Natural killer cell treated with Interleukin-12 subunit alpha and Interleukin-12 subunit beta and Interleukin-15 and Interleukin-18, amount 100 ng/mL, for 72 hours (primary cell): Measurements from ENCODE around the gene OR6X1. TPM values are rescaled to one million over a fixed set of nuclear protein-coding genes. Genes with fewer than 3 reads are reported as not detected.
A peak's percentile ranks its signal among the peaks of the same experiment; 100 is the strongest.

Source experiments
- ATAC-seq, 2 donors: fragments of 150-1000 bp; cut with Tn5 transposase in 1 of 2; sonication (Bioruptor Pico), chemical (Tn5 transposase) in 1 of 2; 2 replicates each; pipeline ENCODE4 v1.10.0; 2021
- DNase-seq: peaks from one replicate; pipeline ENCODE4 v3.0.0; 2022; ENCODE audit warnings: low spot score
- H3K27ac Mint-ChIP-seq, 2 donors: 1 replicate in 1 of 2; 2 replicates in 1 of 2; pipeline ENCODE4 v1.8.0; 2022; ENCODE audit warnings: mixed read lengths in 2 of 2, mild to moderate bottlenecking in 1 of 2, moderate library complexity in 1 of 2
- H3K27me3 Mint-ChIP-seq, 2 donors: 1 replicate in 1 of 2; 2 replicates in 1 of 2; pipeline ENCODE4 v1.8.0; 2022; ENCODE audit warnings: mixed read lengths in 2 of 2
- H3K36me3 Mint-ChIP-seq: one replicate; pipeline ENCODE4 v1.8.0; 2022; ENCODE audit warnings: mixed read lengths
- H3K4me1 Mint-ChIP-seq, 2 donors: 1 replicate in 1 of 2; 2 replicates in 1 of 2; pipeline ENCODE4 v1.8.0; 2022; ENCODE audit warnings: low read depth in 2 of 2, mixed read lengths in 2 of 2, mild to moderate bottlenecking in 1 of 2
- H3K4me3 Mint-ChIP-seq: one replicate; pipeline ENCODE4 v1.8.0; 2022; ENCODE audit warnings: mixed read lengths
- H3K9me3 Mint-ChIP-seq: 2 replicates; pipeline ENCODE4 v1.8.0; 2022; ENCODE audit warnings: mixed read lengths
- total RNA-seq, 2 donors: library from RNA; stranded (reverse); gene quantifications; one replicate each; pipeline ENCODE4 v1.2.3, GENCODE V29; 2022

OR6X1 gene
- total RNA-seq, 2 donors from 2014 or later: not detected

DNA sequence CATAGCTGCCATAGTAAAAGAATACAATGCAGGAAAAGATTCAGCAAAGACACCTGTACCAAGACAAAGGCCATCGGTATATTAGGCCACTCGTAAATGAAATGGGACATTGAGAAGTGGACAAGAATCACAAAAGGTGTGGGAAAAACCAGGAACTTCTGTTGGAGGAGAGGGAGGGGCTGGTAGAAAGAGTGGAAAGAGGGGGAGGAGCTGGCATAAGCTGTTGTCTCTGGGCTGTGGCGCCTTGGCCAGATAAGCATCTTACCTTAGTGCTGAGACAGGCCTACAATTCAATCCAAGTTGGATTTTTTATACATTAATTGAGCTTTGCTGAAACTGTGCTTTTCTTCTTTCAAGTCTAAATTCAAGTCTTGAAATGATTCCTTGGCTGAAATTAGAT lies 50.0 kb downstream of the OR6X1 start:
- Mint-ChIP-seq H3K27me3 (peaks cover 0 to 6% of the 10 kb centered on the region in 2 donors), H3K27ac (peak overlapping the region in 1 of 2 donors; percentile 16), H3K4me3 (no peak overlapping the region), H3K9me3 (no peaks in the 10 kb centered on the region), H3K4me1 (no peaks in the 10 kb centered on the region), H3K36me3 (no peaks in the 10 kb centered on the region)
- DNase-seq: no peak
- no peak for ATAC-seq

Other genes with a start within 250 kb of the OR6X1 start
- gene SCN3B, start 99.9 kb downstream of the OR6X1 start, total RNA-seq: not detected
- 10 to 100 TPM; 12.7 to 23.5 TPM for gene ZNF202, start 12.9 kb downstream of the OR6X1 start, total RNA-seq
- not detected for gene OR6M1, start 51.8 kb upstream of the OR6X1 start, total RNA-seq
- not detected for gene TMEM225, start 131.2 kb upstream of the OR6X1 start, total RNA-seq
- gene OR8D4, start 147.6 kb upstream of the OR6X1 start, total RNA-seq: not detected
- gene OR4D5, start 185.1 kb upstream of the OR6X1 start, total RNA-seq: not detected
- gene OR6T1, start 189.3 kb upstream of the OR6X1 start, total RNA-seq: not detected
- not detected for gene OR10S1, start 223.3 kb upstream of the OR6X1 start, total RNA-seq
- gene OR10G6, start 240.6 kb upstream of the OR6X1 start, total RNA-seq: not detected